GM19351 (cell line): ENCODE data around the gene ATP8A2.

ENCODE experiments used
- ATAC-seq: cut with Tn5 transposase; IDR thresholded peaks from one replicate; pipeline ENCODE4 v1.9.1; 2021; ENCODE audit warnings: mild to moderate bottlenecking, moderate library complexity; ENCODE audit not compliant: unreplicated experiment

ATP8A2 gene

GRCh38 chr13:26021956-26022355, 650.2 kb downstream of the ATP8A2 start:
- no peak for ATAC-seq

GRCh38 chr13:26022538-26023292, 650.9 kb downstream of the ATP8A2 start:
- no peak for ATAC-seq

GRCh38 chr13:26024558-26024957, 652.8 kb downstream of the ATP8A2 start:
- no peak for ATAC-seq

GRCh38 chr13:26025196-26025595, 653.4 kb downstream of the ATP8A2 start:
- ATAC-seq, result no peak

GRCh38 chr13:26025771-26026170, 654.0 kb downstream of the ATP8A2 start:
- no peak for ATAC-seq

- no peak for ATAC-seq
Measured at GRCh38 chr13:26026211-26026610, 654.4 kb downstream of the ATP8A2 start.

- no peak for ATAC-seq
Measured at GRCh38 chr13:26029581-26030136, 657.9 kb downstream of the ATP8A2 start.

- no peak for ATAC-seq
Measured at GRCh38 chr13:26030331-26030730, 658.6 kb downstream of the ATP8A2 start.

GRCh38 chr13:26034018-26034417, 662.2 kb downstream of the ATP8A2 start:
- no peak for ATAC-seq

- no peak for ATAC-seq
Measured at GRCh38 chr13:26036383-26036782, 664.6 kb downstream of the ATP8A2 start.

- no peak for ATAC-seq
Measured at GRCh38 chr13:26037302-26037701, 665.5 kb downstream of the ATP8A2 start.

GRCh38 chr13:26038931-26039475, 667.2 kb downstream of the ATP8A2 start:
- ATAC-seq, result no peak

- ATAC-seq, result no peak
Measured at GRCh38 chr13:26041444-26041843, 669.7 kb downstream of the ATP8A2 start.

- ATAC-seq, result no peak
Measured at GRCh38 chr13:26042785-26043184, 671.0 kb downstream of the ATP8A2 start.

- ATAC-seq, result no peak
Measured at GRCh38 chr13:26045142-26045541, 673.4 kb downstream of the ATP8A2 start.

- ATAC-seq, result no peak
Measured at GRCh38 chr13:26046639-26047038, 674.9 kb downstream of the ATP8A2 start.

GRCh38 chr13:26047040-26047439, 675.3 kb downstream of the ATP8A2 start:
- no peak for ATAC-seq

- no peak for ATAC-seq
Measured at GRCh38 chr13:26048741-26049140, 677.0 kb downstream of the ATP8A2 start.

GRCh38 chr13:26050568-26051230, 678.9 kb downstream of the ATP8A2 start:
- ATAC-seq, result no peak

- no peak for ATAC-seq
Measured at GRCh38 chr13:26051231-26051656, 679.5 kb downstream of the ATP8A2 start.

GRCh38 chr13:26051657-26052311, 680.0 kb downstream of the ATP8A2 start, which contains the start of gene SHISA2:
SHISA2 (minus strand) TSS chr13:26052016; CDS start chr13:26050975, 1,041 bp downstream.
- no peak for ATAC-seq
